Activated naive CD4-positive, alpha-beta T cell treated with anti-CD3 and anti-CD28 coated beads, Interleukin-2, amount 50 U/mL, for 24 hours (primary cell): ENCODE data around the gene CNRIP1.
A peak's percentile ranks its signal among the peaks of the same experiment; 100 is the strongest.
"Not testable (repeated sequence)": the region's sequence is repeated elsewhere in the genome, so short reads cannot be mapped to it uniquely, and the experiment has no call there.

Experiments
- H3K27ac Mint-ChIP-seq: one replicate; pipeline ENCODE4 v1.8.0; 2021; ENCODE audit warnings: mild to moderate bottlenecking, mixed read lengths
- H3K27me3 Mint-ChIP-seq: one replicate; pipeline ENCODE4 v1.8.0; 2021; ENCODE audit warnings: mixed read lengths
- H3K36me3 Mint-ChIP-seq: one replicate; pipeline ENCODE4 v1.8.0; 2021; ENCODE audit warnings: mixed read lengths
- H3K4me1 Mint-ChIP-seq: one replicate; pipeline ENCODE4 v1.8.0; 2021; ENCODE audit warnings: mixed read lengths
- H3K4me3 Mint-ChIP-seq: one replicate; pipeline ENCODE4 v1.8.0; 2021; ENCODE audit warnings: mild to moderate bottlenecking, mixed read lengths
- H3K9me3 Mint-ChIP-seq: one replicate; pipeline ENCODE4 v1.8.0; 2021; ENCODE audit warnings: mixed read lengths

Gene CNRIP1

DNA sequence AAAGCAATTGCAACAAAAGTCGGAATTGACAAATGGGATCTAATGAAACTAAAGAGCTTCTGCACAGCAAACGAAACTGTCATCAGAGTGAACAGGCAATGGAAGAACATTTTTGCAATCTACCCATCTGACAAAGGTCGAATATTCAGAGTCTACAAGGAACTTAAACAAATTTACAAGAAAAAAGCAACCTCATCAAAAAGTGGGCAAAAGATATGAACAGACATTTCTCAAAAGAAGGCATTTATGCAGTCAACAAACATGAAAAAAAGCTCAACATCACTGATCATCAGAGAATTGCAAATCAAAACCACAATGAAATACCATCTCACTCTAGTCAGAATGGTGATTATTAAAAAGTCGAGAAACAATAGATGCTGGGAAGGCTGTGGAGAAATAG is 29.3 kb upstream of the CNRIP1 start:
- not testable (repeated sequence) for H3K27ac Mint-ChIP-seq, H3K36me3 Mint-ChIP-seq, H3K4me3 Mint-ChIP-seq, H3K9me3 Mint-ChIP-seq, H3K4me1 Mint-ChIP-seq
- H3K27me3 Mint-ChIP-seq: peaks cover 19% of the 10 kb centered on the region

DNA sequence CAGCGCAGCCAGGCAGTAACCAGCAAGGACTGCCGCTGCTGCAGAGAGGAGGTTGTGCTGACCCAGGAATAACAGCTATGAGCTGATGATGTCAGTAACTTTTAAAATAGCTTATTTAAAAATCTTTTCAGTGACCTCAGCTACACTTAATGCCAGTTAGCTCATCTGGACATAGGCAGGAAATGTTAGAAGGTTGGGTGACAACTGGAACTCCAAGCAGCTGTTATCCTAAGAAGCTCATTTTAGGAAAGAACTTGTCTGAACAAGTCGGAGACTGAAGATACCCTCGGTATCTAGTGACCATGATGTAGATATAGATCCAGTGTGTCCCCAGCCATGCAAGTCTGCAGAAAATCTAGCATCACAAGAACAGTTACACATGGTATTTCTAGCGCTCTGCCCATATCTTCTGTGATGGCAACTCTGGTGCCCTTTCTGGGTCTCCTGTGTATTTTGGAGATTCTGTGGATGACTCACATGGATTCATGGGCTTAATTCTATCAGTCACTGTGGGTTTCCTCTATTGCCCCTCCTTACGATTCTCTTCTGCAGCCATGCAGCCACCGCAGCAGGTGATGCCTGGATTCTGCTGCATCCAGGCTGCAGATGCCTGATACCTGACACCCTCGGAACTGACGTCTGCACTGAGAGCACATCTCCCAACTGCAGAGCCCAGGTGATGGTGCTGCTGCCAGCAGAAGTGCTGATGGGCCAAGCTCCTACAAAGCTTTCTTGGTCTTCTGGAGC is 25.6 kb upstream of the CNRIP1 start:
- H3K9me3 Mint-ChIP-seq: no peaks in the 10 kb centered on the region

DNA sequence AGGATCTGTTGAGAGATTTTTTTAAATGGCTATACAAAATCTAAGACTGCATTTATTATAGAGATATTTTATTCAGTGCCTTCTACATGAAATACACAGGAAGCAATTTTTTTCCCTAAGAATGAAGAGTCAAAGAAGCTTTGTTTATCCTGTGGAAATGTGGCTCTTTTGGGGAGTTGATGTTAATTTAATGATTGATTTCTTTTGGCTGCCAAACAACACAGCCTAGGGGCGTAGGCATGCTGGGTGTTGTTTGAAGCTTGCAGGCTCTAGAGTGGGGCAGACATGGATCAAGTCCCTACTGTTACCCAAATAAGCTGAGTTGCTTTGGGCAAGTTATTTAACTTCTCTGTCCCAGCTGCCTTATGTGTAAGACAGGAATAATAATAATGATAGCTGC is 24.3 kb upstream of the CNRIP1 start:
- Mint-ChIP-seq H3K27me3 (peaks cover 33% of the 10 kb centered on the region), H3K27ac (no peak overlapping the region), H3K9me3 (no peaks in the 10 kb centered on the region), H3K36me3 (no peaks in the 10 kb centered on the region), H3K4me3 (no peak overlapping the region), H3K4me1 (no peaks in the 10 kb centered on the region)

More for the DNA sequence above, 25.6 kb upstream of the CNRIP1 start:
- Mint-ChIP-seq H3K27ac (no peak overlapping the region), H3K36me3 (no peaks in the 10 kb centered on the region), H3K4me3 (no peak overlapping the region), H3K4me1 (no peaks in the 10 kb centered on the region), H3K27me3 (peaks cover 26% of the 10 kb centered on the region)

DNA sequence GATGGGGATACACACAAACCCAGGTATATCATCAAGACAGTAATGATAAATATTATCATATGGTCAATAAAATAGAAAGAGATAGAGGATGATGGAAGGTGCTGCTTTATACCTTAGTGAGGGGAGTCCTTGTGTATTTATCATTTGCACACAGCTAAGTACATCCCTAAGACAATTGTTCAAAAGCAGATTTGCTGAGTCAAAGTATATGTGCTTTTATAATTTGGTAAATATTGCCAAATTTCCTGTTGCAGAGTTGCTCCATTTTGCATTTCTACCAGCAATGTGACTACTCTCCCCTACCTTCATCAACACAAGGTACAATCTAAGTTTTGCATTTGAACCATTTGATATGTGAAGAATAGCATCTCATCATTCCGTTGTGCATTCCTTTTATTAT is 22.7 kb upstream of the CNRIP1 start:
- H3K27ac Mint-ChIP-seq: no peak overlapping the region
- peaks cover 25% of the 10 kb centered on the region for H3K27me3 Mint-ChIP-seq
- H3K4me1 Mint-ChIP-seq: no peaks in the 10 kb centered on the region
- H3K4me3 Mint-ChIP-seq: no peak overlapping the region
- H3K36me3 Mint-ChIP-seq: no peaks in the 10 kb centered on the region
- no peaks in the 10 kb centered on the region for H3K9me3 Mint-ChIP-seq

DNA sequence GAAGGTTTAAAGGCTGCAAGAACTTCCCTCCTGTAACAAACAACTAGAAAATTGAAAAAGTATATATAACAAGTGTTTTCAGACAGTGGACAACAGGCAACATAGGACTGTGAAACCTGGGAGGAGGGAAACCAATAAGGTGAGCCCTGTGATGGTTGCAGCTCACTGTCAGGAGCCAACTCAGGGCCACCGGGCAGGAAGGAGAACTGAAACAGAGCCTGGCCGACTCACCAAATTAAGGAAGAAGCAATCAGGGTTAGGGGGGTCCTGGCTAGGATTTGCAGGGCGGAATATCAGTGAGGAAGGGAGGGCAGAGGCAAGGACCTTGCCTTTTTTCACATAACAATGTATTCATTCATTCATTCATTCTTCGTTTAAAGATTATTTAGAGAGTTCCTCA is 21.8 kb upstream of the CNRIP1 start:
- Mint-ChIP-seq H3K27me3 (peaks cover 18% of the 10 kb centered on the region), H3K9me3 (no peaks in the 10 kb centered on the region), H3K4me3 (no peak overlapping the region), H3K27ac (no peak overlapping the region), H3K36me3 (no peaks in the 10 kb centered on the region), H3K4me1 (no peaks in the 10 kb centered on the region)

DNA sequence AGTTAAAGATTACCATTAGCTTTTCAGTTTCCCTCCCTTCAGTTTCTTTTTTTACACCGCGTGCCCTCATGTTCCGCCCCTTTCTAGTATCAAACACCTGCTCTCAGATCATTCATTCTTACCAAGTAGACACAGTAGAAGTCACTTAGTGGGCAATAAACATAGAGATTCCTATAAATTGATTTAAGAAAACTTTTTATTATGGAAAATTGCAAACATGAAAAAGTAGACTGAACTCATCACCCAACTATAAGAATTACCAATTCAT is 21.2 kb upstream of the CNRIP1 start:
- no peaks in the 10 kb centered on the region for H3K4me1 Mint-ChIP-seq
- no peaks in the 10 kb centered on the region for H3K36me3 Mint-ChIP-seq
- H3K27ac Mint-ChIP-seq: no peak overlapping the region
- no peak overlapping the region for H3K4me3 Mint-ChIP-seq
- H3K9me3 Mint-ChIP-seq: no peaks in the 10 kb centered on the region
- peaks cover 18% of the 10 kb centered on the region for H3K27me3 Mint-ChIP-seq

DNA sequence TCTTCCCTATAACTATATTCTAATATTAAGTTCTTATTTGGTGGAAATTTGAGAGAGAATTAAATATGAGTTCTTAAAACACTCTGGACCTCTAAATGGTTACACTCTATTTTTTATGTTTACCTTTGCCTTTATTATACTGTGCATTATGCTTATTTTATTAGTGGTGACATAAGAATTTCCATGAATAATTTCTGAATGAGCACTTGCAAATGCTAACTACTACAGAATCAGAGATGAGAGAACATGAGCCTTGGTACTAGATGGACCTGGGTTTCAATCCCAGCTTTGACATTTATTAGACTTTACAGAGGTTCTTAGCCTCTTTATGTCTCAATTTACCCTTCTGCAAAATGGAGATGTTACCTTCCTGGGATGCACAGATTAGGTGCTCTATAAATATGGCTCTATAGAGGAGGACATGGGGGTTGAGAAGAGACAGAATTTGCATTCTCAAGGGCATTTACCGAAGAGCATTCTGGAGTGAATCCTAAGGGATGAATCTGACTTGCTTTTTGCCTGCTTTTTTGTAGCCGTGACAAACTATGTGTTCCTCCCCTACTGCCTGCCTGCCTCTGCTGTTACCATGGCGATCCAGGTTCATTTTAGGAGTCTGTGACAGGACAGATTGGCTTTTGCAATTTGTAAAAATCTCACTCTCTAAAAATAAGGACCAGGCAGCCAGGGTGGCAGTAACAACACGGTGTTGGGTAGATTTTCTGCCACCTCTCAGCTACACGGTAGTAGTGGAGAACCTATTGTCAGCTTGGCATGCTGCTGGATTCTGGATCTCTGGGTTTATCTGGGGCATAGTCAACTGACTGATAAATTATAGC is 20.7 kb upstream of the CNRIP1 start:
- H3K36me3 Mint-ChIP-seq: no peaks in the 10 kb centered on the region
- no peaks in the 10 kb centered on the region for H3K9me3 Mint-ChIP-seq
- no peak overlapping the region for H3K27ac Mint-ChIP-seq
- H3K4me1 Mint-ChIP-seq: no peaks in the 10 kb centered on the region
- peaks cover 18% of the 10 kb centered on the region for H3K27me3 Mint-ChIP-seq
- H3K4me3 Mint-ChIP-seq: no peak overlapping the region

DNA sequence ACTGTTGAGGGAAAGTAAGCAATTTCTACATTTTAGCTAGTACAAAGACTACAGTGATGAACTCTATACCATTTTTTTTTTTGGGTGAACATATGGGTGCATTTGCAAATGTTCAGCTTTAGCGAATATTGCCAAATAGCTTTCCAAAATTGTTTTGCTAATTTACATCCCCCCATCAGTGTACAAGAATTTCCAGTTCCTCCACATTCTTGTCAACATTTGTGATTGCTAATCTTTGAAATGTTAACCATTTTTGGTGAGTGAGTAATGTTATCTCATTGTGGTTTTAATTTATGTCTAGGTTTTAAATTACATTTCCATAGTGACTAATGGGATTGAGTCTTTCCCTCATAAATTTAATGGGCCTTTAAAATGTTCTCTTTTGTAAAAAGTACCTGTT is 16.4 kb upstream of the CNRIP1 start:
- H3K27ac Mint-ChIP-seq: no peak overlapping the region
- H3K9me3 Mint-ChIP-seq: no peaks in the 10 kb centered on the region
- H3K4me3 Mint-ChIP-seq: no peak overlapping the region
- H3K27me3 Mint-ChIP-seq: peaks cover 13% of the 10 kb centered on the region
- no peaks in the 10 kb centered on the region for H3K36me3 Mint-ChIP-seq
- H3K4me1 Mint-ChIP-seq: no peaks in the 10 kb centered on the region

DNA sequence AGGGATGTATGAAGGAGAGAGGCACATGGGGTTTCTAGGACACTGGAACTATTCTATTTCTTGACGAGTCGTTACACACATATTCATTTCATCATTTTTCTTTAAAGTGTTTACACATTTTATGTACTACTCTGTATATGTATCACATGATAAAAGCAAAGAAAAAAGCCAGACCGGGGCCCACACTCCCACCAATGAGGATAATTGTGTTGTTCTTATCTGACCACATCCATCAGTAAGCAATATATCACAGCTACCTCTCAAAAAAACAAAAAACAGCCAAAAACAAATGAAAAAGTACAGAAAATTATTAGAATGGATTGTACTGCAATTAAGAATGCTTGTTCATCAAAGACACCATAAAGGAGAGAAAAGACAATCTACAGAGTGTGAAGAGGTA is 14.2 kb upstream of the CNRIP1 start:
- H3K36me3 Mint-ChIP-seq: no peaks in the 10 kb centered on the region
- H3K27ac Mint-ChIP-seq: no peak overlapping the region
- H3K9me3 Mint-ChIP-seq: no peaks in the 10 kb centered on the region
- no peak overlapping the region for H3K4me3 Mint-ChIP-seq
- H3K27me3 Mint-ChIP-seq: peaks cover 6% of the 10 kb centered on the region
- H3K4me1 Mint-ChIP-seq: no peaks in the 10 kb centered on the region

DNA sequence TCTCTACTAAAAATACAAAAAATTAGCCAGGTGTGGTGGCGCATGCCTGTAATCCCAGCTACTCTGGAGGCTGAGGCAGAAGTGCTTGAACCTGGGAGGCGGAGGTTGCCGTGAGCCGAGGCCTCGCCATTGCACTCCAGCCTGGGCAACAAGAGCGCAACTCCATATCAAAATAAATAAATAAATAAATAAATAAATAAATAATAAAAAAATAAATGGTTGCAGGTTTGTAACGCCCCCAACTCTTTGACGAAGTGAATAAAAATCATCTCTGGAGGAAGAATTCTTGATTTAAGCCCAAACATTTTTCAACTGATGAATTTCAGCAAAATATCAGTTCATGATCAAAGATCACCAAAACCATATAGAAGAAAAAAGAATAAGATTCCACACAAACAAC is 13.3 kb upstream of the CNRIP1 start:
- Mint-ChIP-seq H3K27me3 (peaks cover 12% of the 10 kb centered on the region), H3K27ac (no peak overlapping the region), H3K9me3 (no peaks in the 10 kb centered on the region), H3K4me1 (no peaks in the 10 kb centered on the region), H3K36me3 (no peaks in the 10 kb centered on the region), H3K4me3 (no peak overlapping the region)

DNA sequence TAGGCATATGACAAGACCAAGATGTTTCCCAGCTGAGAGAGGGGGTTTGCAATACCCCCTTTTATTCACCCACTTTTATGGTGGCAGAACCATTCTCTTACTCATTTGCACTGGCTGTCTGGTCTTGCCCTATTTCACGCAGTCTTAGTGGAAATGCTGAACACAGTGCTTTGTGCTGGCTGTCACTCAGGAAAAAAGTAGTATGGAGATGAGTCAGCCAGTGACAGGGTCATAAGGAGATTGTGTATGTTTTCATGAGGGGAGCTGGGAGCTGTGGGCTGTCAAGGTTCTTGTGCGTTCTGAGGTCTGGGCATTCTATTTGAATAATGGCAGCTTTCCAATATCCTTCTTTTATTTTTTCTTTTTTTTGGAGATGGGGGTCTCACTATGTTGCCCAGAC is 10.9 kb upstream of the CNRIP1 start:
- Mint-ChIP-seq H3K27ac (no peak overlapping the region), H3K4me1 (no peaks in the 10 kb centered on the region), H3K27me3 (peaks cover 19% of the 10 kb centered on the region), H3K36me3 (no peaks in the 10 kb centered on the region), H3K4me3 (no peak overlapping the region), H3K9me3 (no peaks in the 10 kb centered on the region)

DNA sequence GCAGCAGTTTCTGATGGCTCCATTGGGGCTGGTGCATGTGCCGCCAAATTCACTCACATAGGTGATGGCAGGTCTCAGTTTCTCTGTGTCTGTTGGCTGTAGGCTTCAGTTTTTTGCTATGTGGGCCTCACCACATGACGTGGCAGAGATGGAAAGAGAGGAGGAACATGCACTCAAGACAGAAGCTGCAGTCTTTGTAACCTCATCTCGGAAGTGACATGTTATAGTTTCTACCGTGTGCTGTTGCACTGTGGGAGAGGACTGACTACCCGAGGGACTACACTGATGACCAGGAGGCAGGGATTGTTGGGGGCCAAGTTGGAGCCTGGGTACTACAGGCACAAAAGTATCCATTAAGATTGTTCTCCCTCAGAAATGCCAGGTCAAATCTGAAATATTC is 9.2 kb upstream of the CNRIP1 start:
- Mint-ChIP-seq H3K27ac (no peak overlapping the region), H3K9me3 (no peaks in the 10 kb centered on the region), H3K27me3 (peaks cover 26% of the 10 kb centered on the region), H3K4me3 (no peak overlapping the region), H3K4me1 (no peaks in the 10 kb centered on the region), H3K36me3 (no peaks in the 10 kb centered on the region)

DNA sequence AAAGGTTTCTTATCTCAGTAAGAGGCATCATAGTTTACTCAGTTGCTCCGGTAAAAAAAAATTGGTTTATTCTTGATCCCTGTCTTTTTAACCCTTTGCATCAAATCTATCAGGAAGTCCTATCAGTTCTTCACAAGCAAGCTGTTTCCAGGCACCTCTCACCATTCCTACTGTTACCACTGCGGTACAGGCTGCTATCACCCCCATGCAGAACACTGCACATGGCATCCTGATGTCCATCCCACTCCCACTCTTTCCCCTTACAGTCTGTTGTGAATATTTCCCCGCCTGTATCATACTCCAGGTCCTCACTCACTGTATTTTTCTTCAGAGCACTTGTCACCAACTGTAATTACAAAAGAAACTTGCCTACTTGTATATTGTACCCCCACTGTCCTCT is 5.3 kb upstream of the CNRIP1 start:
- H3K36me3 Mint-ChIP-seq: no peaks in the 10 kb centered on the region
- H3K27me3 Mint-ChIP-seq: peaks cover 41% of the 10 kb centered on the region
- H3K4me3 Mint-ChIP-seq: no peak overlapping the region
- peaks cover 2% of the 10 kb centered on the region for H3K4me1 Mint-ChIP-seq
- no peaks in the 10 kb centered on the region for H3K9me3 Mint-ChIP-seq
- H3K27ac Mint-ChIP-seq: no peak overlapping the region

DNA sequence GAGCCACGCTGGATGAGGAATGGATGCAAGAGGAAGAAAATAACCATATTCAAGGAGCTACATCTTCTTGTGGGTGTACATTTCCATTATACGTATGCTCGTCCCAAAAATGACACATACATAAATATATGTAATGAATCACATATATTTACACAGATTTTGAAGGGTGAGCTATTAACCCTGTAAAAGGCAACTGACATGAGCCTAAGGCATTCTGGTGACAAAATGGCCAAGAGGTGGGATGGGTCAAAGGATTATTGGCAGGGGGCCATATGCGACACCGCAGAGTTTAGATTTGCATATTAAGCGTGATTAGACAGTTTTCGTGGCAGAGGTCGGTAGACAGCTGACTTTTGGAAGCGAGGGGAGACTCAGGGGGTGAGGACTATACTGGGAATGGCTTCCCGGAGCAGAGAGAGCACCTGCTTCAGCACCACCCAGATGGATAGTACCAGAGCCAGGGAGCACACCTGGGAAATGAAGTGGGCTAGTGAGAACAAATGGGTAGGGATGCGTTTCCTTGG is 431 bp upstream of the CNRIP1 start:
- H3K27me3 Mint-ChIP-seq: peaks cover 45% of the 10 kb centered on the region
- H3K36me3 Mint-ChIP-seq: no peaks in the 10 kb centered on the region

DNA sequence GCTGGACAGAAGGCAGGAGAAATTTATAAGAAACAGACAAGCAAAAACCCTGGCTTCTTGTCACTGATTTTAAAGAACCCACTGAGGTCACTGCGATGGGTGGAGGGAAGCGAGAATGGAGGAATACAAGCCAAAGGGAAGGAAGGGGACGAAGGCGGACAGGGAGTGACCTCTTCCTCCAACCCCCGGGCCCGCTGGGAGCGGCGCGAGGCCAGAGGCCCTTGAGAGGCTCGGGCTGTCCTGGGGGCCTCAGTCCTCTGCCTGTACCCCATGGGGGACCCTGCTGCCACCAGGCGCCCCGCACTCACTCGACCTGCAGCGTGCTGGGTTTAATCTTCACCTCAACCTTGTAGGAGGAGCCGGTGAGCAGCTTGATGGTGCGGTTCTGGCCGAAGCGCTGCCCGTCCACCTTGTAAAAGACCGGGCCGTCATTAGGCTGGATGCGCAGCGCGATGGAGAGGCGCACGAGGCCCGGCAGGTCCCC is 793 bp downstream of the CNRIP1 start:
- Mint-ChIP-seq H3K27me3 (peaks cover 43% of the 10 kb centered on the region), H3K9me3 (peaks cover 5% of the 10 kb centered on the region)

More for the DNA sequence above, 431 bp upstream of the CNRIP1 start:
- Mint-ChIP-seq H3K9me3 (no peaks in the 10 kb centered on the region), H3K27ac (no peak overlapping the region), H3K4me3 (peak overlapping the region; percentile 53), H3K4me1 (peaks cover 9% of the 10 kb centered on the region)

More for the DNA sequence above, 793 bp downstream of the CNRIP1 start:
- H3K36me3 Mint-ChIP-seq: peaks cover 2% of the 10 kb centered on the region
- peak overlapping the region; percentile 78 for H3K4me3 Mint-ChIP-seq
- H3K27ac Mint-ChIP-seq: no peak overlapping the region
- peaks cover 9% of the 10 kb centered on the region for H3K4me1 Mint-ChIP-seq
